H1 (cell line): Measurements from ENCODE around the gene HEATR5A. TPM values are rescaled to one million over a fixed set of nuclear protein-coding genes. Genes with fewer than 3 reads are reported as not detected.

Source experiments
- polyA plus RNA-seq, 7 experiments: library from polyadenylated mRNA; depleted of rRNA in 3 of 7; stranded (reverse) in 5 of 7; unstranded in 2 of 7; fragments of >200 nt in 5 of 7; fragments of 200-250 nt in 2 of 7; gene quantifications; 1 replicate in 5 of 7; 2 replicates in 1 of 7; 4 replicates in 1 of 7; pipeline versions ENCODE4 v1.2.1 to v1.2.3, GENCODE V29; 2011 to 2013; ENCODE audit warnings: missing spikeins in 2 of 7, mixed read lengths in 2 of 7
- small RNA-seq: library from polyadenylated mRNA; stranded (forward); fragments of <200 nt; extraction: miRNeasy Mini kit (QIAGEN cat#:217004); gene quantifications from one replicate; pipeline ENCODE3, GENCODE V24; 2013; ENCODE audit not compliant: insufficient read depth
- total RNA-seq: library from RNA; stranded (reverse); fragmentation: NEBNext Ultra II Directional; extraction: Animal tissue kit (Norgen Biotek cat#: 25700); gene quantifications from 2 replicates; pipeline ENCODE4 v1.2.1, GENCODE V29; 2021

Gene HEATR5A
- total and polyA plus RNA-seq, 2 of the 8 experiments (the other 6 are each of a cell fraction or from before 2014, with no cell fraction given) = 9.0 to 36.2 TPM

Small RNA genes lying within 50 kb of the gene (small RNA-seq; reads per million reads assigned to genes)
- not detected for gene RF00019

Other genes starting within 250 kb of the HEATR5A start
- 105 and 110 TPM in 2 replicates for gene HECTD1, start 212.8 kb downstream of the HEATR5A start, total RNA-seq
- gene HECTD1, start 212.8 kb downstream of the HEATR5A start, polyA plus RNA-seq (2011; rRNA removed) = 28.4 and 44.7 TPM in 2 replicates
- gene DTD2, start 37.0 kb upstream of the HEATR5A start, total RNA-seq = 19.5 and 24.4 TPM in 2 replicates
- 12.0 and 18.2 TPM in 2 replicates for gene DTD2, start 37.0 kb upstream of the HEATR5A start, polyA plus RNA-seq (2011; rRNA removed)
- gene GPR33, start 67.5 kb upstream of the HEATR5A start, total RNA-seq = not detected in 2 replicates
- gene GPR33, start 67.5 kb upstream of the HEATR5A start, polyA plus RNA-seq (2011; rRNA removed) = not detected in 2 replicates
- 6.8 and 9.2 TPM in 2 replicates for gene NUBPL, start 140.9 kb upstream of the HEATR5A start, total RNA-seq
- 1.3 and 1.6 TPM in 2 replicates for gene NUBPL, start 140.9 kb upstream of the HEATR5A start, polyA plus RNA-seq (2011; rRNA removed)